IMR-90 (cell line): ENCODE data around the gene EEF1G.

Experiments
- BHLHE40 ChIP-seq: fragments of 150-350 bp; IDR thresholded peaks from 2 replicates; pipeline ENCODE4 v1.6.1; 2016; ENCODE audit warnings: mild to moderate bottlenecking, low read depth, low read length
- CEBPB ChIP-seq: IDR thresholded peaks from 2 replicates; pipeline ENCODE4 v1.6.1; 2012; ENCODE audit warnings: low read depth, low read length, improper control_type of control experiment
- CTCF ChIP-seq: conservative IDR thresholded peaks from 2 replicates; pipeline ENCODE4 v1.5.1; 2012; ENCODE audit warnings: mild to moderate bottlenecking, low read depth, low read length, improper control_type of control experiment
- RFX5 ChIP-seq: IDR thresholded peaks from 2 replicates; pipeline ENCODE4 v1.8.0; 2012; ENCODE audit warnings: low read depth, mild to moderate bottlenecking, low read length, moderate library complexity
- SMC3 ChIP-seq: fragments of 150-350 bp; IDR thresholded peaks from 2 replicates; pipeline ENCODE4 v1.6.1; 2016; ENCODE audit warnings: low read depth, mild to moderate bottlenecking, antibody characterized with exemption, low read length, moderate library complexity
- USF2 ChIP-seq: fragments of 150-350 bp; IDR thresholded peaks from 2 replicates; pipeline ENCODE4 v1.6.1; 2017; ENCODE audit warnings: mild to moderate bottlenecking, antibody characterized with exemption, low read length, low read depth

GRCh38 chr11:62578541-62578940 lies 4.8 kb upstream of the EEF1G start:
- TF ChIP-seq CEBPB = no peak
- no peak for TF ChIP-seq CTCF
- TF ChIP-seq RFX5 = no peak
- TF ChIP-seq BHLHE40 = no peak
- TF ChIP-seq USF2 = no peak
- TF ChIP-seq SMC3 = no peak
